Panc1 (cell line): ENCODE measurements around the gene CACNA1C.

Source experiments
- POLR2AphosphoS5 ChIP-seq: IDR thresholded peaks from 2 replicates; pipeline ENCODE4 v1.6.1; 2012; ENCODE audit warnings: mild to moderate bottlenecking, low read depth, low read length, moderate library complexity
- TCF7L2 ChIP-seq: IDR thresholded peaks from 2 replicates; pipeline ENCODE4 v1.6.1; 2011; ENCODE audit warnings: mild to moderate bottlenecking, low read depth, low read length, inconsistent platforms

DNA sequence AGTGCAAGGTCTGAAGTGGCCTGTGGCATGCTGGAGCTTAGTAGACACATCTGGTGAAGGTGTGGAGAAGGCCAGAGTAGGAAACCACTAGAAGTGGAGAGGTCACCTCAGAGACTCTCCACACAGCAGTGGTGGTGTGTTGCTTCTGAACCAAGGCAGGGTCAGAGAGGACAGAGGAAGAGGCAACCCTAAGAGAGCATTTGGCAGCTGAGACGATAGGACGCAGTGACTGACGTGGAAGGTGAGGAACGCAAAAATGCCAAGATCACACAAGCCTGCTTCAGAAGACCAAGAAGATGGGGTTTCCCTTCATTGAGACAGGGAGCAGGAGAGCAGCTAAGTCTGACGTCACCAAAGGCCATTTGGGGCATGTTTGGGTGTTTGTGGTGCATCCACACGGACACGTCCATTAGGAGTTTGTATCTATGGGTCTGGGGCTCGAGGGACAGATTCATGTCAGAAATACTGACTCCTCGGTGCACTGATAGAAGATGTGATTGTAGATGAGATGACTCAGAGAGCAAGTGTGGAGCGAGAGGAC is 338.1 kb downstream of the CACNA1C start:
- no peak for TF ChIP-seq TCF7L2
- TF ChIP-seq POLR2AphosphoS5, result no peak
